ENCODE results near the gene MAST4.
"Not testable (repeated sequence)": the region's sequence is repeated elsewhere in the genome, so short reads cannot be mapped to it uniquely, and the experiment has no call there.

The MAST4 gene

DNA sequence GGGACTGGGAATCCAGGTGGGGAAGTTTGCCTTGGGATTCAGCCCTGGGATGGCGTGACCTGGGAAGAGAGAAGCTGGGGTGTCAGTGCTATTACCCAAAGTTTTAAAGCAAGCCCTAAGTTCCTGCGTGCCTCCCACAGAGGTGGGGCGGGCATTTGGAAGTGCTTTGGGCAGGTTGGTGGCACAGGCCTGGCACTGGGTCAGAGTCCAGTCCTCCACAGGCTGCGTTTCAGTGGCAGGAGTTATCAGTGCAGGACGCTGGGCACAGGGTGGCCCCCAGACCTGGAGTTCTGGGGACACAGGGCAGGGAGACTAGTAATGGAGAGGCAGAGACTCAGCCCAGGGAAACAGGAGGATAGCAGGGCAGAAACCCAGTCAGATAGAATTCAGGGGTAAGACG lies 147.2 kb downstream of the MAST4 start:
- DNase-seq (ENCODE audit: extremely low spot score): no peak
- CTCF ChIA-PET: interaction anchor here (1.3 to 2.7 kb wide), 2 partner anchors 13 to 437 kb away, joined by 5 to 8 read pairs; no protein-coding TSS in a partner anchor
- POLR2A ChIA-PET: no interaction called here
- TF ChIP-seq, protein P1, sequence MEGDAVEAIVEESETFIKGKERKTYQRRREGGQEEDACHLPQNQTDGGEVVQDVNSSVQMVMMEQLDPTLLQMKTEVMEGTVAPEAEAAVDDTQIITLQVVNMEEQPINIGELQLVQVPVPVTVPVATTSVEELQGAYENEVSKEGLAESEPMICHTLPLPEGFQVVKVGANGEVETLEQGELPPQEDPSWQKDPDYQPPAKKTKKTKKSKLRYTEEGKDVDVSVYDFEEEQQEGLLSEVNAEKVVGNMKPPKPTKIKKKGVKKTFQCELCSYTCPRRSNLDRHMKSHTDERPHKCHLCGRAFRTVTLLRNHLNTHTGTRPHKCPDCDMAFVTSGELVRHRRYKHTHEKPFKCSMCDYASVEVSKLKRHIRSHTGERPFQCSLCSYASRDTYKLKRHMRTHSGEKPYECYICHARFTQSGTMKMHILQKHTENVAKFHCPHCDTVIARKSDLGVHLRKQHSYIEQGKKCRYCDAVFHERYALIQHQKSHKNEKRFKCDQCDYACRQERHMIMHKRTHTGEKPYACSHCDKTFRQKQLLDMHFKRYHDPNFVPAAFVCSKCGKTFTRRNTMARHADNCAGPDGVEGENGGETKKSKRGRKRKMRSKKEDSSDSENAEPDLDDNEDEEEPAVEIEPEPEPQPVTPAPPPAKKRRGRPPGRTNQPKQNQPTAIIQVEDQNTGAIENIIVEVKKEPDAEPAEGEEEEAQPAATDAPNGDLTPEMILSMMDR (IDR thresholded peaks at IDR 0.05; ENCODE audit: control extremely low read depth, extremely low read depth, low read depth, missing control alignments): no peak

GRCh38 chr5:66744040-66744439 lies 147.8 kb downstream of the MAST4 start:
- CTCF ChIA-PET: interaction anchor here (1.2 to 1.3 kb wide), 2 partner anchors 14 to 66 kb away, joined by 3 to 5 read pairs; no protein-coding TSS in a partner anchor
- TF ChIP-seq, protein P1 (IDR thresholded peaks at IDR 0.05; ENCODE audit: control extremely low read depth, extremely low read depth, low read depth, missing control alignments): no peak
- POLR2A ChIA-PET: no interaction called here
- DNase-seq (ENCODE audit: extremely low spot score): no peak

DNA sequence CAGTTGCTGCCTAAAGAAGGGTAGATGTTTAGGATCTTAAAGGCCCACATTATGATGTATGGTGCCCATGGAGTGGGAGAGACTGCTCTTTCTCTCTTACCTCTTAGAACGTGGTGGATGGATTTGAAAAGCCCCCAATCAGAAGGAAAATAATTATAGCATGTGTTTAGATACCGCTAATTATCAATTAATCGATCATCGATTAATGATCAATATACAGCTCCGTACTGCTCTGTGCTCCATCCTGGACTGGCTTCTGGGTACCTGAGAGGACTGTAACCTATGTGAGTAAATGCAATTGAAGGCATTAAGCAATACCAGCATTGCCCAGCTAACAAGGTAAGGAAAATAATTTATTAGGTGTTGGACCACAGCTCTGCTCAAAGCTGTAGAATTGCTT lies 149.1 kb downstream of the MAST4 start:
- POLR2A ChIA-PET: no interaction called here

GRCh38 chr5:66747607-66748006 lies 151.4 kb downstream of the MAST4 start:
- ChIA-PET CTCF (interaction anchor here (1.1 kb wide), 1 partner anchor 10 kb away, joined by 3 read pairs; no protein-coding TSS in a partner anchor), POLR2A (no interaction called here)
- TF ChIP-seq, protein P1 (IDR thresholded peaks at IDR 0.05; ENCODE audit: control extremely low read depth, extremely low read depth, low read depth, missing control alignments): no peak
- DNase-seq (ENCODE audit: extremely low spot score): no peak

More for the DNA sequence above, 149.1 kb downstream of the MAST4 start:
- TF ChIP-seq, protein P1 (IDR thresholded peaks at IDR 0.05; ENCODE audit: control extremely low read depth, extremely low read depth, low read depth, missing control alignments): no peak
- DNase-seq (ENCODE audit: extremely low spot score): no peak
- CTCF ChIA-PET: interaction anchor here (1.2 to 1.4 kb wide), 3 partner anchors 11 to 65 kb away, joined by 3 to 4 read pairs (median 3); no protein-coding TSS in a partner anchor

DNA sequence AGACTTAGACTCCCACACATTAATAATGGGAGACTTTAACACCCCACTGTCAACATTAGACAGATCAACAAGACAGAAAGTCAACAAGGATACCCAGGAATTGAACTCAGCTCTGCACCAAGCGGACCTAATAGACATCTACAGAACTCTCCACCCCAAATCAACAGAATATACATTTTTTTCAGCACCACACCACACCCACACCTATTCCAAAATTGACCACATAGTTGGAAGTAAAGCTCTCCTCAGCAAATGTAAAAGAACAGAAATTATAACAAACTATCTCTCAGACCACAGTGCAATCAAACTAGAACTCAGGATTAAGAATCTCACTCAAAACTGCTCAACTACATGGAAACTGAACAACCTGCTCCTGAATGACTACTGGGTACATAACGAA lies 156.5 kb downstream of the MAST4 start:
- CTCF ChIA-PET; DNase-seq (ENCODE audit: extremely low spot score); POLR2A ChIA-PET: not testable (repeated sequence)

- ChIA-PET CTCF (interaction anchor here (0.8 to 12.7 kb wide), 9 partner anchors 9 to 454 kb away, joined by 3 to 152 read pairs (median 4); no protein-coding TSS in a partner anchor), POLR2A (no interaction called here)
- TF ChIP-seq, protein P1 (IDR thresholded peaks at IDR 0.05; ENCODE audit: control extremely low read depth, extremely low read depth, low read depth, missing control alignments): peak; percentile 34
- DNase-seq (ENCODE audit: extremely low spot score): peak; percentile 31
These were observed 161.1 kb downstream of the MAST4 start for GRCh38 chr5:66757219-66757833.

DNA sequence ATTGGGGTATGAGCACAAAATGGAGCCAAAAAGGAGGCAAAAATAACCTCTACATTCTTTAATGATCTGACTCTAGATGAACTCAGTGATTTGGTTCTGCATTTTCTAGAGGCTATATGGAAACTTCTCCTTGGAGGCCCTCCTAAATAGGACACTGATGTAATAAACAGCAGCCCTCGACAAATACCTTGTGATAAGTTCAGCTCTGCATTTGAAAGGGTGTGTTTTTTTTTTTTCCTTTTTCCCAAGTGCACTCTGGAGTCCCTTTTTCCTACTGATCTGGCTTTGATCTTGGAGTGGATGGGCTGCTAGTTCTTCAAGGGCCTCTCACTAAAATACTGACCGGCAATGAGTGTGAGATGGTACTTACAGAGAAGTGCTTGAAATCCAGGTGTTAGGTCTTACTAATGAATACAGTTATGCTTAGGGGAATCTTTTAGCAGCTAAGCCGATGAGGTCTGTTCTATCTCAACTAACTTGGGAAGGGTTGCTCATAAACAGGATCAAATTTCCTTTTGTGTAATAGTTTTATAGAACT lies 161.7 kb downstream of the MAST4 start:
- CTCF ChIA-PET: interaction anchor here (1.0 to 12.7 kb wide), 3 partner anchors 9 to 451 kb away, joined by 5 to 152 read pairs (median 6); no protein-coding TSS in a partner anchor
- DNase-seq (ENCODE audit: extremely low spot score): no peak
- TF ChIP-seq, protein P1 (IDR thresholded peaks at IDR 0.05; ENCODE audit: control extremely low read depth, extremely low read depth, low read depth, missing control alignments): no peak
- POLR2A ChIA-PET: no interaction called here
